ENCODE data around the gene SLC35A3.

DNA sequence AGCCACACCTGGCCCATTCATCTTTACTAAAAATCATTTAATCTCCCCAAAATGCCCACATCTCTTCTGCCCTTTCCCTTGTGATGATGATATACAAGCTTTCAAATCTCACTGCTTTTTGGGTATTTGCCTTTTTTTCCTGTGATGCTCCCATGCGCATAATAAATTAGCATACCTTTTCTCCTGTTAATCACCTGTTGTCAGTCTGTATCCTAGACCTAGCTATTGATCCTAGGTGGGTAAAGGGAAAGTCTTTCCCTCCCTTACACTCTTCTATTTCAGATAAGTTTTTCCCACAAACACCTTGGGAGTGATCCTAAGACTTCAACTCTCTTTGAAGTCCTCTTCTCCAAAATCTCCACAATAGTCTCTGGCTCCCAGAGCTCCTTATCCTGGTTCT lies 12.0 kb upstream of the SLC35A3 start:
- TF ChIP-seq, protein P1, sequence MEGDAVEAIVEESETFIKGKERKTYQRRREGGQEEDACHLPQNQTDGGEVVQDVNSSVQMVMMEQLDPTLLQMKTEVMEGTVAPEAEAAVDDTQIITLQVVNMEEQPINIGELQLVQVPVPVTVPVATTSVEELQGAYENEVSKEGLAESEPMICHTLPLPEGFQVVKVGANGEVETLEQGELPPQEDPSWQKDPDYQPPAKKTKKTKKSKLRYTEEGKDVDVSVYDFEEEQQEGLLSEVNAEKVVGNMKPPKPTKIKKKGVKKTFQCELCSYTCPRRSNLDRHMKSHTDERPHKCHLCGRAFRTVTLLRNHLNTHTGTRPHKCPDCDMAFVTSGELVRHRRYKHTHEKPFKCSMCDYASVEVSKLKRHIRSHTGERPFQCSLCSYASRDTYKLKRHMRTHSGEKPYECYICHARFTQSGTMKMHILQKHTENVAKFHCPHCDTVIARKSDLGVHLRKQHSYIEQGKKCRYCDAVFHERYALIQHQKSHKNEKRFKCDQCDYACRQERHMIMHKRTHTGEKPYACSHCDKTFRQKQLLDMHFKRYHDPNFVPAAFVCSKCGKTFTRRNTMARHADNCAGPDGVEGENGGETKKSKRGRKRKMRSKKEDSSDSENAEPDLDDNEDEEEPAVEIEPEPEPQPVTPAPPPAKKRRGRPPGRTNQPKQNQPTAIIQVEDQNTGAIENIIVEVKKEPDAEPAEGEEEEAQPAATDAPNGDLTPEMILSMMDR (optimal IDR thresholded peaks at IDR 0.05 in 1 of 3, IDR thresholded peaks at IDR 0.05 in 1 of 3, conservative IDR thresholded peaks at IDR 0.05 in 1 of 3; ENCODE audit: extremely low read depth in 1 of 3, insufficient read depth in 2 of 3, low read length in 3 of 3), result no peak
- no peak for TF ChIP-seq EZH2 (IDR thresholded peaks at IDR 0.05; ENCODE audit: low read length)

Data from keratinocyte (primary cell).